Activated naive CD4-positive, alpha-beta T cell treated with anti-CD3 and anti-CD28 coated beads, Interleukin-2, amount 50 U/mL, for 24 hours (primary cell): Measurements from ENCODE around the gene EPHB2.

ENCODE experiments used
- H3K27ac Mint-ChIP-seq: one replicate; pipeline ENCODE4 v1.8.0; 2021; ENCODE audit warnings: mild to moderate bottlenecking, mixed read lengths
- H3K27me3 Mint-ChIP-seq: one replicate; pipeline ENCODE4 v1.8.0; 2021; ENCODE audit warnings: mixed read lengths
- H3K36me3 Mint-ChIP-seq: one replicate; pipeline ENCODE4 v1.8.0; 2021; ENCODE audit warnings: mixed read lengths
- H3K4me1 Mint-ChIP-seq: one replicate; pipeline ENCODE4 v1.8.0; 2021; ENCODE audit warnings: mixed read lengths
- H3K4me3 Mint-ChIP-seq: one replicate; pipeline ENCODE4 v1.8.0; 2021; ENCODE audit warnings: mild to moderate bottlenecking, mixed read lengths
- H3K9me3 Mint-ChIP-seq: one replicate; pipeline ENCODE4 v1.8.0; 2021; ENCODE audit warnings: mixed read lengths

The EPHB2 gene

DNA sequence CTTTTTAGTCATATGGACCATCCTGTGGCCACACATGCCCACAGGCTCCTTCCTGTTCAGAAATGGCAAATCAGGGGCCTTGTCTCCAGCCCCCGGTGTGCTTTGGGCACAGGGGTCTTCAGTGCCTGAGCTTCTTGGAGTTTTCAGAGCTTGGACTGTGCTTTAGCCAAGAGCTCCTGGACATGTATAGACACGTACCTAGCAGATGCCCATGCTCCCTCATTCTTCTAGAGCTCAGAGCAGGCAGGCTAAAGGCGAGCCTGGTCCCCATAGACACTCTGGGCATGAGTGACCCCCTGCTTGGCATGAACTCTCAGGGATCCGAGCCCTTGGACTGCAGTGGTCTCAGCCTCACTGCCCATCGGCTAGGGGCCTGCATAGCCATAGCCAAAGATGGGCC, 106.8 kb downstream of the EPHB2 start:
- Mint-ChIP-seq H3K4me3 (no peak overlapping the region), H3K27me3 (no peaks in the 10 kb centered on the region), H3K36me3 (no peaks in the 10 kb centered on the region)

DNA sequence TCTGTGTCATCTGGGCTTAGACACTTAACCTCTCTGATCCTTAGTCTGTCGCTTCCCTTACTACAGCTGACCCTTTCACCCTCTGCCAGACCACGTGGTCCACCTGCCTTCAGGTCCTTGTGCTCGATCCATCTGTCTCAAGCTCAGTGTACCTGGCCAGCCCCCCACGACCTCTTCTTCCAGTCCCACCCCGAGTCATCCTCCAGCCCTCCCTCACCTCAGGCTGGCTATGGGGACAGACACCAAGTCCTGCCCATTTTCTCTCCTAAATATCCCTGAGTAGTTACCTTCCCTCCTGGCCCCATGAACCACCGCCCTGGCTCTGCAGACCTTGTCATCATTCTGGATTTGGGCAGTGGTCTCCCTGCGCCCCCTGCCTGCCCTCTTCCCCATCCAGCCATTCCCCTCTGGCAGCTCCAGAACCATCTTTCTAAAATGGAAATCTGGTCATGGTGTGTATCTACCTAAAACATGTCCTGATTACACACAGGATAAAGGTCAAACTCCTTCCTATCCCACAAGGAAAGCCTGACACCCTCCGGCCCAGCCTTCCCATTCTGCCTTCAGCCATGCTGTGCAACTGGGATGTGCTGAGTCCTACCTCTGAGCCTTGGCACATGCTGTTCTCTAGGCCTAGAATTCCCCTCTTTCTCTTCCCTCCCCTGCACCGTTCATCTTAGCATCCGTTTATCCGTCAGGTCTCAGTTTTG, 107.6 kb downstream of the EPHB2 start:
- no peaks in the 10 kb centered on the region for H3K4me1 Mint-ChIP-seq
- H3K27ac Mint-ChIP-seq: no peak overlapping the region
- H3K27me3 Mint-ChIP-seq: no peaks in the 10 kb centered on the region
- H3K9me3 Mint-ChIP-seq: no peaks in the 10 kb centered on the region
- H3K36me3 Mint-ChIP-seq: no peaks in the 10 kb centered on the region
- H3K4me3 Mint-ChIP-seq: no peak overlapping the region

More for the DNA sequence above, 106.8 kb downstream of the EPHB2 start:
- Mint-ChIP-seq H3K4me1 (no peaks in the 10 kb centered on the region), H3K9me3 (no peaks in the 10 kb centered on the region), H3K27ac (no peak overlapping the region)

DNA sequence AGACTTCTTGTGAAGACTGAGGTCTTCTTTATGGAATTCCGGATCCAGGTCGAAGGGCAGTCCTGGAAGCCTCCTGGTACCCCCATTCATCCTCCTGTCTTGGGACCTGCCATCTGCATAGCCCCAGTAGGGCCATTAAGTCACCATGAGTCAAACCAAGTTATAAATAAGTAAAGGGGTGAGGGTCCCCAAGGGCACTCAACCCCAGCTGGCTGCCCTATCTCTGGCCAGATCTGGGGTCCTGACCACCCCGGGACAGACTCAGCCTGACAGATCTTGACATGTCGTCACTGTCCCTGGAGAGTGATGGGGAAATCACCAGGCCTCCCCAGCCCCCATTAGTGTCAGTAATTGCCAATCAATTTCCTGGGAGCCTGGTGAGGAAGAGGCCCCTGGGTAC, 108.7 kb downstream of the EPHB2 start:
- Mint-ChIP-seq H3K4me1 (no peaks in the 10 kb centered on the region), H3K36me3 (no peaks in the 10 kb centered on the region), H3K27me3 (no peaks in the 10 kb centered on the region), H3K27ac (no peak overlapping the region), H3K4me3 (no peak overlapping the region), H3K9me3 (no peaks in the 10 kb centered on the region)

DNA sequence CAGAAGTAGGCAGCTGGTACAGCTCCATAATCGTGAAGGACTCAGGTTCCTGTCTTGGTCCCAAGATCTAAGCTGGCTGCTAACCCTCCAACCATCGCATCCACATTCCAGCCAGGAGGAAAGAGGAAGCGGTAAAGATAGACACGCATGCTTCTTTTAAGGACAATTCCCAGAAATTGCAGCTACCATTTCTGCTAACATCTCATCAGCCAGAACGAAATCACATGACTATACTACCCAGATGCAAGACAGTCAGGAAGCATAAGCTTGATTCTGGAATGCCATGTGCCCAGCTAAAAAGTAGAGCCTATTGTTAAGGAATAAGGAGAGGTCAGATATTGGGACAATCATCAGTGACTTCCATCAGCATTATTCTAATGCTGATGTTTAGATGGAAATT, 110.4 kb downstream of the EPHB2 start:
- no peaks in the 10 kb centered on the region for H3K9me3 Mint-ChIP-seq
- H3K36me3 Mint-ChIP-seq: no peaks in the 10 kb centered on the region
- no peak overlapping the region for H3K27ac Mint-ChIP-seq

DNA sequence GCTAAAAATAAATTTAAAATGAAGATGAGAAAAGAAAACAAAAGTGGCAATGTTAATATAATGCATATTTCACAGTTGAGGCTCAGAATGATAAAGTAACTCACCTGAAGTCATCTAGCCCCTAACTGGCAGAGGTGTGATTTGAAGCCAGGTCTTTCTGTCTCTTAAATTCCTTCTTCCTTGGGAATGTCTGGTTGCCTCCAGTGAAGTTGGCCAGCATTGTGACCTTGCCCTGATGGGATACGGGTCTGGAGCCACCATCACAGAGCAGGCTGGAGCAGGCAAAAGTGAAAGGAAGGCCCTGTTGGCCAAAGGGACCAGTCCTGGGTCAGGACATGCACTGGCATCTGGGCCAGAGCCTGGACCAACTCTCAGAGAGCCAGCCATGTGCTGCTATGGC, 111.7 kb downstream of the EPHB2 start:
- Mint-ChIP-seq H3K27me3 (no peaks in the 10 kb centered on the region), H3K4me1 (no peaks in the 10 kb centered on the region), H3K4me3 (no peak overlapping the region), H3K27ac (no peak overlapping the region), H3K9me3 (no peaks in the 10 kb centered on the region), H3K36me3 (no peaks in the 10 kb centered on the region)

More for the DNA sequence above, 110.4 kb downstream of the EPHB2 start:
- H3K4me1 Mint-ChIP-seq: no peaks in the 10 kb centered on the region
- no peak overlapping the region for H3K4me3 Mint-ChIP-seq
- no peaks in the 10 kb centered on the region for H3K27me3 Mint-ChIP-seq

DNA sequence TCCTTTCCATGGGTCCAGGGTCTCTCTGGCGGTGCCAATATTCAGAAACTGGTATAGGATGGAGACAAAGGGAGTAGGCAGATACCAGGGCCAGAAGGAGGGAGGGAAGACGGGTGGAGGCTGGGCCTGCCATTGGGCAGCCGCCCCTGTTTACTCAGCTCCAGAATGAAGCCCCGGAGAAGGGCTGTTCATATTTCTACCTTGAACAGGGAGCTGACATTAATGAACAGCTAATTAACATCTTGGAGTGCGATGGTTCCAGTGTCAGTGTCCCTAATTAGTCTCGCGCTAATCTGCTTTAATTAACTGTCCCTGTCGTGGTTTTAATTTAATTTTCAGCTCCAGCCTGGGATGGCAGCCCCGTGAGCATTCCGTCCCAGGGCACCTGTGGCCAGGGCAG, 113.8 kb downstream of the EPHB2 start:
- Mint-ChIP-seq H3K27ac (no peak overlapping the region), H3K4me3 (no peak overlapping the region)

DNA sequence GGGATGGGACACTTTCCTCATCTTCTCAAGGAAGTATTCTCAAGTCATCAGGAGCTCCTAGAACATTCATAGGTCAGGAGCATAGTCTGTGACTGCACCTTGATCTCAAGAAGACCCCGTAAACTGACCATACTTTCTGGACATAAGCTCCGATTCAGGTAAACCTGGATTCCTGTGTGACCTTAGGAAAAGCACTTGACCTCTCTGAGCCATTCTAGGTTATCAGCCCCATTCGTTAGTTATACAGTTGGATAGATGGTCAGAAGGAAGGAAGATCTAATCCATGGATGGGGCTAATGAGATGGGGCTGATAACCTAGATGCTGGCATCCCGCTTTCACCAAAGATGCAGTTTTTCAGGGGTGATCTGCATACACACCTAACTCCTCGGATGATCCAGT, 114.3 kb downstream of the EPHB2 start:
- H3K27ac Mint-ChIP-seq: no peak overlapping the region

More for the DNA sequence above, 113.8 kb downstream of the EPHB2 start:
- no peaks in the 10 kb centered on the region for H3K9me3 Mint-ChIP-seq
- no peaks in the 10 kb centered on the region for H3K36me3 Mint-ChIP-seq
- H3K4me1 Mint-ChIP-seq: no peaks in the 10 kb centered on the region
- H3K27me3 Mint-ChIP-seq: no peaks in the 10 kb centered on the region

DNA sequence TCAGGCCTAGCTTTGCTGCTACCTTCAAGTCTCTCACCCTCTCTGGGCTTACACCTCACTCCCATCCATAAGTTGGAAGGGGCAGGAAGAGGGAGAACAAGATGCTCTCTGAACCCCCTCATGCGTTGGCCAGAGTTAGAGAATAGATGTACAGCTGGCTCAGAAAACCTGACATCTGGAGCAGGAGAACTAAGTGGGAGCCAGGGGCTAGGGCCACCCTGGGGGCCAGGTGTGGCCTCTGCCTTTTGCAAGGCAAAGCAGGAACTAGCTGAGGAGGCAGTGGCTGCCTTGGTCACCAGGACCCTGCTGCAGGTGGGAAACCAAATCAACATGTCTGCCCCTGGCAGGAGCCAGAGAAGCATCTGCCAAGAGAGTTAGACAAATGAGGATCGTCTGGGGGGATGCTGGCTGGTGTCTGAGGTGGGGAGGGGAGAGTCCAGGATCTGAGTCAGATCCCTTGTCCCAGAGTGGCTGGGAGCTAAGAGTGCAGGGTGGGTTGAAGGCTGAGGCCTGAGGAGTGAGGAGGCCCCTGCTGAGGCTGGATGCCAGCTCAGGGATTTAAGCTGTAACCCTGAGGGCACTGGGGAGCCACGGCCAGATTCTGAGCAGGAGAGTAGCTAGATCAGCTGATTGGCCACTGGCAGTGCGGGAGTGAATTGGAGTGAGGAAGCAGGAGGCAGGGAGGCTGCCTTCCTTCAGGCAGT, 115.0 kb downstream of the EPHB2 start:
- Mint-ChIP-seq H3K27ac (no peak overlapping the region), H3K27me3 (no peaks in the 10 kb centered on the region), H3K36me3 (no peaks in the 10 kb centered on the region), H3K9me3 (no peaks in the 10 kb centered on the region), H3K4me3 (no peak overlapping the region), H3K4me1 (no peaks in the 10 kb centered on the region)

More for the DNA sequence above, 114.3 kb downstream of the EPHB2 start:
- no peaks in the 10 kb centered on the region for H3K4me1 Mint-ChIP-seq
- no peaks in the 10 kb centered on the region for H3K27me3 Mint-ChIP-seq
- no peaks in the 10 kb centered on the region for H3K36me3 Mint-ChIP-seq
- no peak overlapping the region for H3K4me3 Mint-ChIP-seq
- H3K9me3 Mint-ChIP-seq: no peaks in the 10 kb centered on the region

DNA sequence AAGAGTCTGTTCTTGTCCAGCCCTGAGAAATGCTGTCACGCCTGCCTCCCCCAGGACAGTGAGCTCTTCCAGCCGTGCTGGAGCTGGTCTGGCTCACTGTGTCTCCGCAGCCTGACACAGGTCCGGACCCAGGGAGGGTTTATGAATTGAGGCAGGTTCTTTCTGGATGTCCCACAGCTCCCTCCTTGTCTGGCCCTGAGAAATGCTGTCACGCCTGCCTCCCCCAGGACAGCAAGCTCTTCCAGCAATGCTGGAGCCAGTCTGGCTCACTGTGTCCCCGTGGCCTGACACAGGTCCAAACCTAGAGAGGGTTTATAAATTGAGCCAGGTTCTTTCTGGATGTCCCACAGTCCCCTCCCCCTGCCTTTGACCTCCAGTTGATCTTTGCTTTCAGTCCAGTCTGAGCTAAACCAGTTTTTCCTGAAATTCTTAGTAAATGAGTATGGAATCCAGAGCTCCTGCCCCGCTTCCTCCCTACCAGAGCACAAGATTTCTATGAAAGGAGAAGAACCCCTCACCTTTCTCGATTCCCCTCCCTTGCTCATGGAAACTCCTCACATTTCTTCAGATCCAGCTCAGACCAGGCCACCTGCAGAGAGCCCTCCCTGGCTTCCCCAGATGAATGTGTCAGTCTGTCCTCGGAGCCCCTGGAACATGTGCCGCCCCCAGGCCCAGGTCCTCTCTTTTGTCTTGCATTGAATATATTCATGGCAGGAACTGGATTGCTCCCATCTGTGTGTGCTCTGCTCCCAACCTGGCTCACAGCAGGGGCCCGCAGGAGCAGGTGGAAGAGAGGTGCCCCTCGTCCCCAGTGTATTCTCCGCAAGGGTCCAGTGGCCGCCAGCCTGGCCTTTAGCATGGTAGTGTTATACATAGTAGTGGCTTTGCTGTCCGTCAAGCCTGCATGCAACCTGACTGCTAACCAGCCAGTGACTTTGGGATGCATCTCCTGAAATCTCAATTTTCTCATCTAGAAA, 116.3 kb downstream of the EPHB2 start:
- H3K4me3 Mint-ChIP-seq: no peak overlapping the region
- no peaks in the 10 kb centered on the region for H3K27me3 Mint-ChIP-seq
- no peaks in the 10 kb centered on the region for H3K9me3 Mint-ChIP-seq
- H3K36me3 Mint-ChIP-seq: no peaks in the 10 kb centered on the region
- H3K4me1 Mint-ChIP-seq: no peaks in the 10 kb centered on the region
- no peak overlapping the region for H3K27ac Mint-ChIP-seq

DNA sequence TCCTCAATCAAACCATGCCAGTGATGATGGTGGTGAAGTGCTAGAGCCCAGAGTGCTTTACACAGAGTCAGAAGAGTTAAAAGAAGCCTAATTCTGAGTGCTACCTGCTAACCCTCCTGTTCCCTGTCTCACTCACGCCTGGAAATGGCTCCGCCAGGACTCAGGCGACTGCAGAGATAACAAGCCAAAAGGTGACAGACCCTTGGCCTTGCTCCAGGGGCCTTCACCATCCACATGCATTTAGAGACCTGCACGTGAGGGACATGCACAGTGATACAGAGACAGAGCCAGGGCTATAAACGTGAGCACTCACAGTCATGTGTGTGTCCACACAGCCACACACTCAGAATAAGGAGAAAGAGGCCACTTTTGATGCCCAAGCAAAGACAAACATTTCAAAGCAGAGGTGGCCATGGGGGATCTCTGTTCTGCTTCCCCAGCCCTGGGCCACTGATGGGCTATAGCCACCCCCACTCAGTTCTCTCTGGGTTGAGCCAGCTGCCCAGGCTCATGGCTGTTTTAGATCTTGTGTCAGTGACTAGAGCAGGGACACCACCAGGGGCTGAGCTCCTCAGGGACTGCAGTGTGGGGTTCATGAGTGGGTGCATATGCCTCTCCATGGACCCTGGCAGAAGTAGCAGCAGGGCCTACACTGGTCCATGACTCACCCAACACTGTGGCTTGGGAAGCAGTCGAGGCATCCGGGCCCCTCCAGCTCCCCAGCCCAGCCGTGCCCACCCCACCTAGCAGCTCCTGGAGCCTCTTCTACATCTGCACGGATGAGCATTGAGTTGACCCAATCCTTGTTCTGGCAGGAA, 117.2 kb downstream of the EPHB2 start:
- Mint-ChIP-seq H3K36me3 (no peaks in the 10 kb centered on the region), H3K4me1 (no peaks in the 10 kb centered on the region), H3K27me3 (no peaks in the 10 kb centered on the region), H3K9me3 (no peaks in the 10 kb centered on the region), H3K4me3 (no peak overlapping the region), H3K27ac (no peak overlapping the region)

DNA sequence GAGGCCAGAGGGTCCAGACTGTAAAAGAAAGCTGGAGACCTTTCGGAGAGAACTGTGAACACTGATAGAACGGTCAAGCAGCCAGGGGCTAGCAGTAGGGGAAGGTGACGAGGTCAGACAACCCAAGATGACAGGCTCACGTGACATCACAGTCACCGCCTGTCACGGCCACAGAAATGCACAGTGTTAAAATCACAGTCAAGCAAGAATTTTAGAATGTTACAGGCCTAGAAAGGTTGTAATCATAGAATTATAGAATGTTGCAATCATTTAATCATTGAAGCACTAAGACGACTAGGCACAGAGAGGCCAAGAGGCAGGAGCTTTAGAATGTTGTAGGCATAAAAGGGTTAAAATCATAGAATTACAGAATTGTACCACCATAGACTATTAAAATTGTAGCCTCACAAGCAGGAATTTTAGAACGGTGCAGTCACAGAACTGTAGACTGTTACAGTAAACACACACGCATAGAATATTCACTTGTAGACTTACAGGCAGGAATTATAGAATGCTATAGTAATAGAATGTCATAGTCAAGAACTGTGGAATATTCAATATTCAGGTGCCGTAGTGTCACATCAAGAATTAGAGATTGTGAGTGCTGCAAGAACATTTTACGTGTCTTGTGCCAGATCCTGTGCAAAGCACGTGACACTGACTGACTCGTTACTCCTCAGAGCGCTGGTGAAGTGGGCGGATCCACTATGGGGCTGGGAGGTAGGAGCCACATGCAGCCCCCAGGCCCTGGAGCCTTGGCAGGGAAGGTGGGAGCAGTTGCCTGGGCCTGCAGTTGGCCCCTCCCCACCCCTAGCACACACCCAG, 118.1 kb downstream of the EPHB2 start:
- Mint-ChIP-seq H3K9me3 (no peaks in the 10 kb centered on the region), H3K4me1 (no peaks in the 10 kb centered on the region), H3K27me3 (no peaks in the 10 kb centered on the region), H3K4me3 (no peak overlapping the region), H3K27ac (no peak overlapping the region), H3K36me3 (no peaks in the 10 kb centered on the region)

DNA sequence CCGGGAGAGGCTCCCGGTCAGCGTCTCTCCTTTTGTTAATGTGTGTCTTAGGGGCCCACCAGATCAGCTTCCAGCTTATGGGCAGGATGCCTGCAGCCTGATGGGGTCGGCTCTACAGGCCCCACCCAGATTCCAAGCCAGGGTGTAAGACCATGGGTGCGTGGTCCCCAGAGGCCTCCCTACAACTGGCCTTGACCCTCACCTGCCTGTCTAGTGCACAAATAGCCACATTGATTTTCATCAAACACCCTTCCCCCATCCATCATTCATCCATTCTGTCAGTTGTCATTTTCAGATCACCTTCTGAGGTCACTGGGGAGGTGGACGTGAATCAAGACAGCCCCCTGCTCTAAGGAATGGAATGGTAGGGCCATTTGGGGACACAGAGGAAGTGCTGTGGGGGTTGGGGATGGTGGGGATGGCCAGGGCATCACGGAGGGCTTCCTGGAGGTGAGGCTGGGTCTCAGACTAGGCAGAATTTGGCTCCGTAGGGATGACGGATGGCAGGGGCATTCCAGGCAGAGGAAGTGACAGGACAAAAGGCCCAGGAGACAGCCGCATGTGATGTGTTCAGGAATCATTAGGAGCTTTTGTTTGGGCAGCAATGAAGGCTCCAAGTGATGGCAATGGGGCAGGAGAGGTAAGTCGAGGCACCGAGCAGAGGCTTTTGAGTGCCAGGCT, 118.8 kb downstream of the EPHB2 start:
- no peaks in the 10 kb centered on the region for H3K9me3 Mint-ChIP-seq
- no peak overlapping the region for H3K4me3 Mint-ChIP-seq
- no peak overlapping the region for H3K27ac Mint-ChIP-seq
- H3K27me3 Mint-ChIP-seq: no peaks in the 10 kb centered on the region
- H3K36me3 Mint-ChIP-seq: no peaks in the 10 kb centered on the region
- no peaks in the 10 kb centered on the region for H3K4me1 Mint-ChIP-seq

DNA sequence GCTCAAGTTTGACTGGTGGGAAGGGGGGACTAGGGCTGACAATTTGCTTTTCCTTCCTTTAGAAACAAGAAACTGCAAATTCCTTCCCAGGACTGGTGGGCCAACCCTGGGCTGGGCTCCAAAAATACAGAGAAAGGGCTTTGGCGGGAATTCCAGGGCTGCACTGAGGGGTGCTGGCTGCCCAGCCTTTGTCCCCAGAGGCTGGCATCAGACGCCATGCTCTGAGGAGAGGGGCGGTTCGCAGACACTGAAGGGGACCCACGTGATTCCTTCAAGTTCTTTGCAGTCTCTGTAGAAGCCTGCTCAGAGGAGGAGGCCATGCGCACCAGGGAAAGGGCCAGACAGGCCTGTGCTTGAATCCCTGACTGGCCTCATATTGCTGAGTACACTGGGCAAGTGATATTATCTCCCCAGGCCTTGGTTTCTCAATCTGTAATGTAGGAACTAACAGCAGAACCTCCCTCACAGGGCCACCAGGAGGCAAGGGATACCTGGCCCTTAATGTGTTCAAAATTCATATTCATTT, 119.5 kb downstream of the EPHB2 start:
- H3K27me3 Mint-ChIP-seq: no peaks in the 10 kb centered on the region
- no peak overlapping the region for H3K27ac Mint-ChIP-seq
- H3K9me3 Mint-ChIP-seq: no peaks in the 10 kb centered on the region
- H3K36me3 Mint-ChIP-seq: no peaks in the 10 kb centered on the region
- H3K4me1 Mint-ChIP-seq: no peaks in the 10 kb centered on the region
- no peak overlapping the region for H3K4me3 Mint-ChIP-seq
